D721Med (cell line): Measurements from ENCODE around the gene FAHD1.

Source experiments
- DNase-seq: peaks from one replicate; pipeline ENCODE4 v3.0.0; 2011; ENCODE audit warnings: low spot score; ENCODE audit not compliant: insufficient read length
- FAIRE-seq: peaks from 2 replicates; lab custom pipeline; 2011; peaks lifted over from hg19 to GRCh38; lab: Jason Lieb, UNC
- TF ChIP-seq, protein P1 (sequence below): IDR thresholded peaks from 2 replicates; pipeline ENCODE4 v1.5.1; 2012; ENCODE audit warnings: mild to moderate bottlenecking, control low read depth; ENCODE audit not compliant: insufficient read depth; ENCODE audit errors: missing control alignments

The FAHD1 gene

DNA sequence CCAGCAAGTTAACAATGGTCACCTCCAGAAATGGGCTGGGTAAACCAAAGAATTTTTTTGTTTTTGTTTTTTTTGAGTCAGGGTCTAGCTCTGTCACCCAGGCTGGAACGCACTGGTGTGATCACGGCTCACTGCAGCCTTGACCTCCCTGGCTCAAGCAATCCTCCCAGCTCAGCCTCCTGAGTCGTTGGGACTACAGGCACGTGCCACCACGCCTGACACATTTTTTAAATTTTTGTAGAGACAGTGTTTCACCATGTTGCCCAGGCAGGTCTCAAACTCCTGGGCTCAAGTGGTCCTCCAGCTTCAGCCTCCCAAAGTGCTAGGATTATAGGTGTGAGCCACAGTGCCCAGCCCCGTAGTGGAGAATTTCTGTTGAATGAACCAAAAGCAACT lies 46.3 kb upstream of the FAHD1 start:
- FAIRE-seq: no peak
- DNase-seq: no peak
- TF ChIP-seq, protein P1, sequence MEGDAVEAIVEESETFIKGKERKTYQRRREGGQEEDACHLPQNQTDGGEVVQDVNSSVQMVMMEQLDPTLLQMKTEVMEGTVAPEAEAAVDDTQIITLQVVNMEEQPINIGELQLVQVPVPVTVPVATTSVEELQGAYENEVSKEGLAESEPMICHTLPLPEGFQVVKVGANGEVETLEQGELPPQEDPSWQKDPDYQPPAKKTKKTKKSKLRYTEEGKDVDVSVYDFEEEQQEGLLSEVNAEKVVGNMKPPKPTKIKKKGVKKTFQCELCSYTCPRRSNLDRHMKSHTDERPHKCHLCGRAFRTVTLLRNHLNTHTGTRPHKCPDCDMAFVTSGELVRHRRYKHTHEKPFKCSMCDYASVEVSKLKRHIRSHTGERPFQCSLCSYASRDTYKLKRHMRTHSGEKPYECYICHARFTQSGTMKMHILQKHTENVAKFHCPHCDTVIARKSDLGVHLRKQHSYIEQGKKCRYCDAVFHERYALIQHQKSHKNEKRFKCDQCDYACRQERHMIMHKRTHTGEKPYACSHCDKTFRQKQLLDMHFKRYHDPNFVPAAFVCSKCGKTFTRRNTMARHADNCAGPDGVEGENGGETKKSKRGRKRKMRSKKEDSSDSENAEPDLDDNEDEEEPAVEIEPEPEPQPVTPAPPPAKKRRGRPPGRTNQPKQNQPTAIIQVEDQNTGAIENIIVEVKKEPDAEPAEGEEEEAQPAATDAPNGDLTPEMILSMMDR: no peak

DNA sequence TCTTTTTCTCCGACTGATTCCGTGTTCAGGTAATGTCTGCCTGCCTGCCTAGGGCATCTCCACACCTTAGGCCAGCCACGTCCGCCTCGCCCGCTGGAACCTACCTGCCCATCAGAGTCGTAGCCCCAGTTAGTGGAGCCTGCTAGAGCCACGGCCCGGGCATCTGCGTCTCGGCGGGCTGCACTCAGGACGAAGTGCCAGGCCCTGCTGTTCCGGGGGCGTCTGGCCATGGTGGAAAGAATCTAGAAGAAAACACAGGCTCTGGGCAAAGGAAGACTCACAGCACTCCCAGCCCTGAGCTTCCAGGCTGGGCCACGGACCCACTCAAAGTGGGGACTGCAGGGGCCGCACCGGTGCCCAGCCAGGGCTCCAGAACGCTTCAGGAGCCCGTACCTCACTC lies 45.8 kb upstream of the FAHD1 start:
- TF ChIP-seq, protein P1: no peak
- FAIRE-seq (no peak), DNase-seq (no peak)

DNA sequence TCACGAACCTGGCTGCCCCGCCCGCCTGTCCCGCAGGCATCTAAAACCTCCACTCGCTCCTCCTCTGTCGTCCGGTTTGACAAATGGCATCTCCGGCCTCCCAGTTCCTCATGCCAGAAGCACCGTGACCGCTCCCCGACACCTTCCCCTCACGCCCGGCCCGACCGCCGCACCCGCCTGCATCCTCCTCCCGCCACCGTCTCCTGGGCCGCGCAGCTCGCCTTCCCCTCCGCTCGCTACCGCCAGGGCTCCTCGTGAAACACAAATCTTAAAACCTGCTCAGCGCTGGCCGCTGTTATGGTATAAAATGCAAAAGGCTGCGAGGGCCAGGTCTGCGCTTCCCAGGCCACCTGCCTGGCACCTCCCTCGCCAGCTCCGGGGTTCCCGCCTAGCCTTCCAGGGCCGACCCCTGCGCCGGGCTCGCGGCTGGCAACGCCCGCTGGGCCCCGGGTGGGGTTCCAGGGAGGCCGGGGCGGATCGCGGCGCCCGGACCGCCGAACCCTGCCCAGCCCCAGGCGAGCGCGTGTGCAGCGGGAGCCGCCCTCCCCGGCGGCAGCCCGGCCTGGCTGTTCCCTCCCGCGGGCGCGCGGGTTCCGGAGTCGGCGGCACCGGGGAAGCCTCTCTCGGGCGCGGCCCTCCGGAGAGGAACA lies 45.1 kb upstream of the FAHD1 start:
- DNase-seq (no peak), FAIRE-seq (no peak)
- TF ChIP-seq, protein P1: no peak

DNA sequence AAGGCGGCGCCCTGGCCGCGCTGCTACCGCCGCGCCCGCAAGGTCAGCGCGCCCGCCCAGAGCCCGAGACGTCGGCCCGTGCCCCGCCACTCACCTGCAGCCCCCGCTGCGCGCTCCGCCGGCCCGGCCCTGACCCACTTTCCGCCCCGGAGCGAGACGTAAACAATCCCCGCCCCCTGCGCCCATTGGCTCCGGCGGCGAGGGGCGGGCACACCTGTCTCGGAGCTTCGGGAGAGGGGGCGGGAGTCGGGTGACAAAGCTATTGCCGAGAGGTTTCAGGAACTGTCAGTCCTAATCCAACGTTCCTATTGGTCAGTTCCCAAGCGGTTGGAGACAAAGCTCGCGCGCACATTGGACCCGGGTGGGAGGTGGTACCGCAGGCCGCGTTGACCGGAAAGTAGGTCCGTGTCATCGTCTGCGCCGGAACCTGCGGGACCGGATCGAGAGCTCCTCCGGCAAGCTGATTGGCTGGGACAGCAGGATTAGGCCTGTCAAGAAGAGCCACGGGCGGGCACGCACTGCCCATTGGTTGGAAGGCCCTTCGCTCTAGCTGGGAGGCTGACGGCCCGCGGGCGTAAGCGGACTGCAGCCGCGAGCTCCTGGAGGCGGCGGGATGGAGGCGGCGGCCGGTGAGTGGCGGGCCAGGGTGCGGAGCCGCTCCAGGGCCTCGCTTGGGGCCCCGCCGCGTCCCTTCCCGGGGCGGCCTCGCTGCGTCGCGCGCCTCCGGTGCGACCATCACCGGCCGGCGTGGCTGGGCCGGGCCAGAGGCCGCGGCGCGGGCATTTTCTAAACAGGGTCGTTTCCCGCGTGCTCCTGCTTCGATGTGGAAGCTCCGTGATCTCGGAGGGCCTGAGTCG lies 44.4 kb upstream of the FAHD1 start, which contains the start of the genes NUBP2 and SPSB3:
Gene NUBP2 (plus strand): TSS at position 553 of the 857 bp plus-strand sequence. CDS start 61 bp downstream, at position 614.
Gene SPSB3 (minus strand): TSS at position 164 of the 857 bp plus-strand sequence. CDS start 1,088 bp downstream, outside the sequence.
- TF ChIP-seq, protein P1: no peak
- DNase-seq: peak; percentile 99
- peak; percentile 92 for FAIRE-seq

DNA sequence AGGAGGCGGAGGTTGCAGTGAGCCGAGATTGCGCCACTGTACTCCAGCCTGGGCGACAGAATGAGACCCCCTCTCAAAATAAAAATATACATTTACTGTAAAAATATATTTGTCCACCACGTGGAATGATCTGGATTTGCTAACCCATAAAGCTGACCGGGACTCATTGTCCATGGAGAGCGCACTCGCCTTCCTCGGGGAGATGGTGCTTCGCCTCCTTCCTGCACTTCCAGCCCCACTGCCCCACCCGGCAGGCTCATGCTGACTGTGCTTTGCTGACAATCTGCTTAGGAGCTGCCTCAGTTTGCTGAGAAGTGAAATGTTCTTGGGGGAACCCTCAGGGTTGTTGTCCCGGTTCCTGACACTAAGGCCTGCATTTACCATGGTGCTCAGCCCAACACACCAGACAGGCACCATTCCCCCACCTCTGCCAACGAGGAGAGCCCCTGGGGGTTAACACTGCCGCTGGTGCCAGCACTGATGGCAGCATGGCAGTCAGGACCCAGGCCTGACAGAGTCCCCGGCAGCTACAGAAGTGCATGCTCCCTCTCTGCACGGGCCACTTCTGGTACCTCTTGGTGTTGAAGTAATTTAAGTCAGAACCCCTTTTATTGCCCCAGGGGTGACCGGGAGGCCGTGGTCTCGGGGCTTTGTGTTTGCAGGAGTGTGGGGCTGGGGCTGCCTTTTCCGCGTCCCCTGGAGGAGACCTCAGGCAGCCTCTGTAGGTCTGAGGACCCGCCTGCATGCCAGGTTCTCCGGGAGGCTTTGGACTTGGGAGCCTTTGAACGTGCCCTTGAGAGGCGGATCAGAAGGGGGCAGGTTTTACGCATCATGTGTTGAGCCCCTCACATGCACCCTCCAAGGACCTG lies 41.8 kb upstream of the FAHD1 start:
- FAIRE-seq: no peak
- TF ChIP-seq, protein P1: no peak
- DNase-seq: no peak

DNA sequence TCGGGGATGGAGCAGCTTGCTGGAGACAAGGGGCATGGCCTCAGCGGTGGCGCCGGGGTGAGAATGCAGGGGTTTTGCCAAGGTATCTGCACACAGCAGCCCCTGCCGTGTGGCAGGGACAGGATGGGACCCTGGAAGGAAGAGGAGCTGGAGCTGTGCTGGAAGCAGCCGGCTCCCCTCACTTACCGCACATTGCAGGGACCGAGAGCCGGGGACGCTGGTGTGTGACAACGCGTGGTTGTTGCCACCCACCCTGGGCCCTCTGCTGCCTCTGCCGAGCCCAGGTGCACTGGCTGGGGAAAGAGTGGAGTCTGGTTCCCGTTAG lies 41.2 kb upstream of the FAHD1 start:
- DNase-seq (no peak), FAIRE-seq (no peak)
- TF ChIP-seq, protein P1: no peak
